SK-N-SH treated with all-trans-retinoic acid at 6 μM for 48 hours (cell line): Measurements from ENCODE around the gene ADGB.

Source experiments
- ESRRG ChIP-seq: fragments of 250-450 bp; sonication (Bioruptor Pico); IDR thresholded peaks from 2 replicates; pipeline ENCODE4 v1.6.1; 2021; ENCODE audit warnings: mild to moderate bottlenecking
- GLIS3 ChIP-seq: fragments of 250-450 bp; sonication (Bioruptor Pico); IDR thresholded peaks from 2 replicates; pipeline ENCODE4 v1.5.0; 2020; ENCODE audit warnings: mild to moderate bottlenecking, moderate library complexity
- OSR1 ChIP-seq: fragments of 250-450 bp; sonication (Bioruptor Pico); IDR thresholded peaks from 2 replicates; pipeline ENCODE4 v1.8.0; 2022; ENCODE audit warnings: moderate library complexity, mild to moderate bottlenecking, inconsistent platforms
- PPARA ChIP-seq: fragments of 250-450 bp; sonication (Bioruptor Pico); IDR thresholded peaks from 2 replicates; pipeline ENCODE4 v1.5.0; 2020; ENCODE audit warnings: mild to moderate bottlenecking, borderline replicate concordance
- RARB ChIP-seq: fragments of 250-450 bp; sonication (Bioruptor Pico); IDR thresholded peaks from 2 replicates; pipeline ENCODE4 v1.8.0; 2021; ENCODE audit warnings: mild to moderate bottlenecking, moderate library complexity
- TOX ChIP-seq: fragments of 250-450 bp; sonication (Bioruptor Pico); IDR thresholded peaks from 2 replicates; pipeline ENCODE4 v1.8.0; 2021; ENCODE audit warnings: mild to moderate bottlenecking, moderate library complexity, borderline replicate concordance
- ZC3H10 ChIP-seq: fragments of 250-450 bp; sonication (Bioruptor Pico); IDR thresholded peaks from 2 replicates; pipeline ENCODE4 v1.5.1; 2021; ENCODE audit warnings: mild to moderate bottlenecking, moderate library complexity
- ZFP3 ChIP-seq: fragments of 250-450 bp; sonication (Bioruptor Pico); IDR thresholded peaks from 2 replicates; pipeline ENCODE4 v1.5.0; 2020; ENCODE audit warnings: mild to moderate bottlenecking, moderate library complexity
- ZFP30 ChIP-seq: fragments of 450-650 bp; formaldehyde crosslinking; IDR thresholded peaks from 2 replicates; pipeline ENCODE4 v1.5.0; 2022; ENCODE audit warnings: mild to moderate bottlenecking, moderate library complexity
- ZNF70 ChIP-seq: fragments of 450-650 bp; formaldehyde crosslinking; IDR thresholded peaks from 2 replicates; pipeline ENCODE4 v1.5.0; 2020; ENCODE audit warnings: mild to moderate bottlenecking, moderate library complexity
- ZNF8 ChIP-seq: fragments of 450-650 bp; formaldehyde crosslinking; IDR thresholded peaks from 2 replicates; pipeline ENCODE4 v1.5.0; 2020; ENCODE audit warnings: mild to moderate bottlenecking, moderate library complexity
- TF ChIP-seq, protein P1 (sequence below): fragments of 250-450 bp; sonication (Bioruptor Pico); IDR thresholded peaks from 2 replicates; pipeline ENCODE4 v1.8.0; 2020; ENCODE audit warnings: mild to moderate bottlenecking, moderate library complexity, borderline replicate concordance
- TF ChIP-seq, protein P2 (sequence below): fragments of 250-450 bp; sonication (Bioruptor Pico); IDR thresholded peaks from 2 replicates; pipeline ENCODE4 v1.5.1; 2020; ENCODE audit warnings: low read depth, mild to moderate bottlenecking, moderate library complexity

DNA sequence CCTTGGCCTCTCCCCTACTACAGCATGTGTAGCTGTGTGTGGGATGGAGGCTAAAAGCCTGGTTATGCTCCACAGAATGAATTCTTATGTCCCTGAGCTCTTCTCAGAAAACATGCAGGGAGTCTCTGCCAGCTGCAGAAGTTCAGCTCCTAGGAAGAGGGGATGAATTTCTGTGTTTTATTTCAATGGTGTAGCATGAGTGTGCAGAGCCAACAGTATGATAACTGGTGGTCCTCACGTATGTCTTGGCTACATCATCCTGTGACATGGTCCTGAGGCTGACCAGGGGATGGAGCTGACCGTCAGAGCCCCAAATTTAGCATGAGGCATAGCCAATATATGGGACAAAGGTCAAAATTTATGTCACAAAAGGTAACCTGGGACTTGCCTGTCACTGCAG is 266.1 kb downstream of the ADGB start:
- TF ChIP-seq ZFP30 (CRISPR knock-in tag): no peak
- no peak for TF ChIP-seq TOX (CRISPR knock-in tag)
- no peak for TF ChIP-seq ZFP3 (CRISPR knock-in tag)
- no peak for TF ChIP-seq OSR1 (CRISPR knock-in tag)
- TF ChIP-seq PPARA (CRISPR knock-in tag): no peak
- TF ChIP-seq, protein P1, sequence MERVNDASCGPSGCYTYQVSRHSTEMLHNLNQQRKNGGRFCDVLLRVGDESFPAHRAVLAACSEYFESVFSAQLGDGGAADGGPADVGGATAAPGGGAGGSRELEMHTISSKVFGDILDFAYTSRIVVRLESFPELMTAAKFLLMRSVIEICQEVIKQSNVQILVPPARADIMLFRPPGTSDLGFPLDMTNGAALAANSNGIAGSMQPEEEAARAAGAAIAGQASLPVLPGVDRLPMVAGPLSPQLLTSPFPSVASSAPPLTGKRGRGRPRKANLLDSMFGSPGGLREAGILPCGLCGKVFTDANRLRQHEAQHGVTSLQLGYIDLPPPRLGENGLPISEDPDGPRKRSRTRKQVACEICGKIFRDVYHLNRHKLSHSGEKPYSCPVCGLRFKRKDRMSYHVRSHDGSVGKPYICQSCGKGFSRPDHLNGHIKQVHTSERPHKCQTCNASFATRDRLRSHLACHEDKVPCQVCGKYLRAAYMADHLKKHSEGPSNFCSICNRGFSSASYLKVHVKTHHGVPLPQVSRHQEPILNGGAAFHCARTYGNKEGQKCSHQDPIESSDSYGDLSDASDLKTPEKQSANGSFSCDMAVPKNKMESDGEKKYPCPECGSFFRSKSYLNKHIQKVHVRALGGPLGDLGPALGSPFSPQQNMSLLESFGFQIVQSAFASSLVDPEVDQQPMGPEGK: no peak
- no peak for TF ChIP-seq GLIS3 (CRISPR knock-in tag)
- no peak for TF ChIP-seq RARB
- TF ChIP-seq ZNF70: no peak
- no peak for TF ChIP-seq ZC3H10 (CRISPR knock-in tag)
- no peak for TF ChIP-seq ESRRG (CRISPR knock-in tag)
- TF ChIP-seq, protein P2, sequence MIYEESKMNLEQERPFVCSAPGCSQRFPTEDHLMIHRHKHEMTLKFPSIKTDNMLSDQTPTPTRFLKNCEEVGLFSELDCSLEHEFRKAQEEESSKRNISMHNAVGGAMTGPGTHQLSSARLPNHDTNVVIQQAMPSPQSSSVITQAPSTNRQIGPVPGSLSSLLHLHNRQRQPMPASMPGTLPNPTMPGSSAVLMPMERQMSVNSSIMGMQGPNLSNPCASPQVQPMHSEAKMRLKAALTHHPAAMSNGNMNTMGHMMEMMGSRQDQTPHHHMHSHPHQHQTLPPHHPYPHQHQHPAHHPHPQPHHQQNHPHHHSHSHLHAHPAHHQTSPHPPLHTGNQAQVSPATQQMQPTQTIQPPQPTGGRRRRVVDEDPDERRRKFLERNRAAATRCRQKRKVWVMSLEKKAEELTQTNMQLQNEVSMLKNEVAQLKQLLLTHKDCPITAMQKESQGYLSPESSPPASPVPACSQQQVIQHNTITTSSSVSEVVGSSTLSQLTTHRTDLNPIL (CRISPR knock-in tag): no peak
- no peak for TF ChIP-seq ZNF8 (CRISPR knock-in tag)
